Bone marrow (tissue), 2 donors: Measurements from ENCODE around the gene CCDC88A.
"Not testable (repeated sequence)": the region's sequence is repeated elsewhere in the genome, so short reads cannot be mapped to it uniquely, and the experiment has no call there.

Experiments used
- DNase-seq, 2 donors: peaks; one replicate each; lab custom pipeline; 2025; lab: John Stamatoyannopoulos, UW

CCDC88A gene

GRCh38 chr2:55296393-55296792, 123.3 kb downstream of the CCDC88A start:
- DNase-seq: no peak

- DNase-seq: no peak
Observed at GRCh38 chr2:55283083-55283482, 136.6 kb downstream of the CCDC88A start.

DNA sequence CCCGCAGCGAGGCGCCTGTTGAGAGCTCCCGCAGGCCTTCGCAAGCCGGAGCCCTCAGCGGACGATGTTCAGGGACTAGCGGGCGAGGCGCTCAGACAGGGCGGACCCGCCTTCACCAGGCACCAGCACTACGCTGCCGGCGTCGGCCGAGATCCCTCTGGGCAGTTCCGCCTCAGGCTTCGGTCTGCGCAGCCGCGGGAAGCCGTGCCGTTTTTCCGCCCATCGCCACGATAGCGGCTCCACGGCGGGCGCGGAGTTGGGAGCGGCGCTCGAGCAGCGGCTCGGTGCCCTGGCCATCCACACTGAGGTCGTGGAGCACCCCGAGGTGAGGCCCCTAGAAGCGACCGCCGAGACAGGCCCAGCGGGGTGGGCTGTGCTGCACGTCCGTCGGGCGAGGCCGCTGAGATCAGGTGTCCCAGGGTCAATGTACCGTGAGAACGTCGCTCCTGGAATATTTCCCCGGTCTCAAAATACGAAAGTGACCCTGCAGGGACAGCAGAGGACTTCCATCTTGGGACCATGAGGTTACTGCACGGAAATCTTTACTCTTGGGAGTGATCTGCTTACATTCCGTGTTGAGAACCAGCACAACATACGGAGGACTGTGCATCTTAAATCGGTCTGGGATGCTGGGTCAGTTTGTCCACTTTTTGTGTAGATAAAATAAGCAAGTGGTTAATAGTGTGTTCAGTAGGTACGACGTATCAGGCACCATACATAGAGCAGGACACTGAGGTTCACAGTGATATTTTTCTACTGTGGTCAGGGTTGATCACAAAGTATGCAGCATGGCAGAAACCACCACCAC, 137.3 kb downstream of the CCDC88A start:
- peak; percentile 74 to 78 for DNase-seq

DNA sequence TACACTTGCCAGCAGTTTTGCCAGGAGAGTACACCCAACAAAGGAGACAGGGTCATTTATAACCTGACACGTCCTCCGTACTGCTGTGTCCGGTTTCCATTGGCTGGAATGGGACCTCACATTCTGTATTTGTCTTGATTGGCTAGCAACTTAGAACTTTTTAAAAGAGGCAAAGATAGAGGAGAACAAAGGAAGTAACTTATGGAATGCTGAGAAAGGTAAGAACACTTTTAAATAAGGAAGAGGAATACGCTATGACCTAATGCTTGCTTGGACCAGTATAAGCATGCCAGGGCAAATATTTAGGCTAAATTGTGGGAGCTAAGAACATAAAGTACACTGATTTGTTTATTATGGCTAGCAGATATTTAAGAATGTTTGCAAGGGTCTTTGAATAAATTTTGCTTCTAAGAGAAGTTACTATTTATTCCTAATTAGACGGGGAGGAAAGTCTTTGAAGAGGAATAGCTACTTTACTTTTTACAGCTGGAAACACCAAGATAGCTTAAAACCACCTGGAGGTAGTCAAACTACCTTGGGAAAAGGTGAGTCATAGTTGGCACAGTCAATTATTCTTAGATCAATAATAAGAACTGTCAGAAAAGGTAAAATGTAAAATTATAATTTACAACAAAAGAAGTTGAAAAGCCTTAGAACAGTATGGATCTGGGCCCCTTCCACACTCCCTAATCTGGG, 138.7 kb downstream of the CCDC88A start:
- DNase-seq: not testable (repeated sequence)

DNA sequence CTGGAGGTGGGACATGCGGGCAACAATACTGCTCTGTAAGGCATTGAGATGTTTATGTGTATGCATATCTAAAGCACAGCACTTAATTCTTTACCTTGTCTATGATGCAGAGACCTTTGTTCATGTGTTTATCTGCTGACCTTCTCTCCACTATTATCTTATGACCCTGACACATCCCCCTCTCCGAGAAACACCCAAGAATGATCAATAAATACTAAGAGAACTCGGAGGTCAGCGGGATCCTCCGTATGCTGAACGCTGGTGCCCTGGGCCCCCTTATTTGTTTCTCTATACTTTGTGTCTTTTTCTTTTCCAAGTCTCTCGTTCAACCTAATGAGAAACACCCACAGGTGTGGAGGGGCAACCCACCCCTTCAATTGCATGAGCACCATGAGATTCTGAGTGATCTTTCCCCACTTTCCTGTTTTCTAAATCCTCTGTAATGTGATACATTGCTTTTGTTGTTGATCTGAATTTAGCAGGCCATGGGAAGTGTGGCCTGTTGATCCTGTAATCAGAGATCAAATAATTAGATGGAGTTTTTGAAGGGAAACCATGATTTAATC, 139.7 kb downstream of the CCDC88A start:
- not testable (repeated sequence) for DNase-seq

- not testable (repeated sequence) for DNase-seq
Observed at GRCh38 chr2:55279214-55279835, 140.3 kb downstream of the CCDC88A start.

GRCh38 chr2:55277310-55277709, 142.3 kb downstream of the CCDC88A start:
- DNase-seq: no peak

- not testable (repeated sequence) for DNase-seq
Observed at GRCh38 chr2:55274346-55274745, 145.3 kb downstream of the CCDC88A start.

GRCh38 chr2:55269645-55269990, 150.0 kb downstream of the CCDC88A start:
- peak in 1 of 2 donors; percentile 19 for DNase-seq

DNA sequence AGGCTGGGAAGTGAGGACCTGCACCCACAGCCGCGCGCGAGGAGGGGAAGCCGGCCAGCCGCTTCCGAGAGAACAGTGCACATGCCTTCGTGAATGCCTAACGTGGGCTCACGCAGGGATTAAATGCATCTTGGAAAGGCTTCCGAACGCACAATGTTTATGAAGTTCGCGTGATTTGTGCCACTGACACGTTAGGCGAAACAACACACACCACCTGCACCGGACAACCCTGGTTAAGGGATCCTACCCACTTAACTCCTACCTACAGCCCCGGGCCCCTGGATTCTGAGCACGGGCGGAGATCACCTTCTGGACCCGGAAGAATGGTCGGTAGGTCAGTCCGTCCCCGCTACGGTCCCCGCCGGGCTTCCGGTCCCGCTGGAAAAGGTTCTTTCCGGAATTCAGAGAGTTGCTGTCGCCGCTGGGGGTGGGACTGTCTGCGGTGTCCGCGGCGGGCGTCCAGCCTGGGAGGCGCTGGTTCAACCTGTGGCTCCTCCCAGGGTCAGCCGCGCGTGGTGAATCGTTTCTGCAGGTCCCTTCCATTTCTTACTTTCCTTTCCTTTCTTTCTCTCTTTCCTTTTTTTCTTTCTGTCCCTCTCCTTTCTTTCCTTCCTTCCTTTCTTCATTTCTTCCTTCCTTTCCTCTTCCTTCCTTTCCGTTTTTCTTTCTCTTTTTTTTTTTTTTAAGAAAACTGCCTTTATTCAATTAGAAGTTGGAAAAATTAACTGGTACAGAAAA, 150.6 kb downstream of the CCDC88A start, which contains the start of gene MTIF2:
MTIF2 (minus strand) TSS at position 325 of the 738 bp plus-strand sequence. CDS start 5,373 bp downstream, outside the sequence.
- peak; percentile 81 to 87 for DNase-seq

- no peak for DNase-seq
Observed at GRCh38 chr2:55268288-55268906, 151.3 kb downstream of the CCDC88A start.

DNA sequence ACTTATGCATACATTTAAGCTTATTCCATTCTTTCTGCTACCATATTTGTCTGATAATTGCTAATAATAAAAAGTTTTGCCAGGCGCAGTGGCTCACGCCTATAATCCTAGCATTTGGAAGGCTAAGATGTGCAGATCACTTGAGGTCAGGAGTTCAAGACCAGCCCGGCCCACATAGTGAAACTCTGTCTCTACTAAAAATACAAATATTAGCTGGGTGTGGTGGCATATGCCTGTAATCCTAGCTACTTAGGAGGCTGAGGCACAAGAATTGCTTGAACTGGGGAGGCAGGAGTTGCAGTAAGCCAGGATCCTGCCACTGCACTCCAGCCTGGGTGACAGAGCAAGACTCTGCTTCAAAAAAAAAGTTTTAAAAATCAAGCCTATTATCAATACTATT, 160.1 kb downstream of the CCDC88A start:
- not testable (repeated sequence) for DNase-seq

- no peak for DNase-seq
Observed at GRCh38 chr2:55252832-55253231, 166.8 kb downstream of the CCDC88A start.

DNA sequence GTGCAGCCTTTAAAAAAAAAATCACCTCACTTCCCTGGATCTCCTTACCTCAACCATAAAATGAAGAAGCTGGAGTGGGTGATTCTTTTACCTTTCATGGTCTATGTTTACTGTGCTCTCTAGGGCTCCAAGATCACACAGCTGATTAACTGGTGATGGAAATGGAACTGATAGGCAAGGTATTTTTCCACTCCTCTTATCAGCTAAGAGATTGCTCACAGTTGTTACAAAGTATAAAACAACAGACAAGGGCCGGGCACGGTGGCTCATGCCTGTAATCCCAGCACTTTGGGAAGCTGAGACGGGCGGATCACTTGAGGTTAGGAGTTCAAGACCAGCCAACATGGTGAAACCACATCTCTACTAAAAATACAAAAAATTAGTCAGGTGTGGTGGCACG, 172.6 kb downstream of the CCDC88A start:
- no peak for DNase-seq

- DNase-seq: no peak
Observed at GRCh38 chr2:55245411-55245810, 174.2 kb downstream of the CCDC88A start.

DNA sequence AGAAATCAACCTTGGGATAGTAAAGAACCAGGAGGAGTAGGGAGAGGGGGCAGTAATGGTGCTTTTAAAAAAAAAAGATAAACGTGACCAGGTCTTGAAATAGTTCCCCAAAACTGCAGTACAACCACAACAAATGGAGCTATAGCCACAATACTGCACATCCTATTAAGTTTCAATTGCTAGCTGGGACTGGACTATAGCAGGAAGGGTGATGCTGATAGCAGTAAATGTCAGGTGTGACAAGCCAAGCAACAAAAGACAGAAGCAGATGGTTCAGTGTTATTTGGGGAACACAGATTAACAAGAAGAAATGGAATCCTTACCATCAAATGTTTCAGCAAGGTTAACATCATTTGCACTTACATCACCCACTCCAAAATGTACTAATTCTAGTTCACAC, 177.0 kb downstream of the CCDC88A start:
- no peak for DNase-seq

DNA sequence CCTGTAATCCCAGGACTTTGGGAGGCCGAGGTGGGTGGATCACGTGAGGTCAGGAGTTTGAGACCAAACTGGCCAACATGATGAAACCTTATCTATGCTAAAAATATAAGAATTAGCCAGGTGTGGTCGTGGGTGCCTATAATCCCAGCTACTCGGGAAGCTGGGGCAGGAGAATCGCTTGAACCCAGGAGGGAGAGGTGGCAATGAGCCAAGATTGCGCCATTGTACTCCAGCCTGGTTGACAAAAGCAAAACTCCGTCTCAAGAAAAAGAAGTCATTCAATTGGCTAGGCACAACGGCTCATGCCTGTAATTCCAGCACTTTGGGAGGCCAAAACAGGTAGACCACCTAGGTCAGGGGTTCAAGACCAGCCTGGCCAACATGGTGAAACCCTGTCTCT, 178.1 kb downstream of the CCDC88A start:
- DNase-seq: not testable (repeated sequence)

DNA sequence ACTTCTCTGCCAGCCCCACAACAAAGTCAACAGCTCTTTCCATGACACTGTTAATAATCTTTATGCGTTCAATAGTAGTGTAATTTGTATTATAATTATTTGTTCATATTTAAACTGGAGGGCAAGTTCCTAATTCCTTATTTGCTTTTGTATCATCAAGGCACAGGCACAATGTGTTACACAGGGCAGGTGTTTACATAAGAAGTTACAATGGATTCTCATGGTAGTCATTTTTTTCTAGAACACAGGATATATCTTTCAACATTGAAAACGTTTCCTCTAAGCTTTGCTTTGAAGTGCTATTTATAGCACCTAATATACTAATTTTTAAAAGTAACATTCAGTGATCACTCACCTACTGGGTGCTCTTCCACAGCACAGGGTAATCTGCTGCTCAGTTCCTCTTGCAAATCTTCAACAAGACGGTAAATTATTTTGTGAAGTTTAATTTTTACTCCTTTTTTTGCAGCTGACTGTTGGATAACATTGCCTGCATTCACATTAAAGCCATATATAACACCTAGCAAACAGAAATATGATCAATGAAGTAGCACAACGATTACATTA, 179.9 kb downstream of the CCDC88A start:
- no peak for DNase-seq
